Measurements from ENCODE around the gene WDR37. TPM values are rescaled to one million over a fixed set of nuclear protein-coding genes. Genes with fewer than 3 reads are reported as not detected.

Gene WDR37
- total and polyA plus RNA-seq, 10 of the 15 experiments (the other 5 are each of a cell fraction or from before 2014, with no cell fraction given): 1.9 to 11.1 (median 7.1) TPM

DNA sequence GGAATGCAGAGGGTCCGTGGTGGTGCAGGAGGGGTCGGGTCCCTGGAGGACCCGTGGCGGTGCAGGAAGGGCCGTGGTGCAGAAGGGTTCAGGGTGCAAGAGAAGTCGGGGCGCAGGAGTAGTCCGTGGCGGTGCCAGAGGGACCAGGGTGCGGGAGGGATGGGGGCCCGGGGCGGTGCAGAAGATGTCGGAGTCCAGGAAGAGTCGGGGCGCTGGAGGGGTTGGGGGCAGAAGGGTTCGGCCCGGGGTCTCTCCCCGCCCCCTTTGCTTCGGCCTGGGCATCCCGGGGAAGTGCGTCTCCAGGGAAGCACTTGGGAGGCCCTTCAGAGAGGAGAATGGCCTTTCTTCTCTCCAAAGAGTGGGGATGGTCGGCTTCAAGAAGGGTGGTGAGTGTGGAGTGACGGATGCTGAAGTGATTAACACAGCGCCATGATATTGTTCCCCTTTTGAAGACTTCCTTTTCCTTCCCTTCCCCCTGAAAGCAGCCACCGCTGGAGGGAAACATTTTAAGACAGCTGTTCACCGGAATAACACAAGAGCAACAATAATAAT lies 997 bp downstream of the WDR37 start:
- CTCF ChIA-PET: interaction anchor here (0.7 to 1.4 kb wide), 4 partner anchors 8 to 678 kb away, joined by 3 to 6 read pairs (median 3); partner anchors contain the start of gene IDI1

More for the DNA sequence above, 997 bp downstream of the WDR37 start:
- Histone ChIP-seq H3K27me3 (replicated peaks in 1 of 2; ENCODE audit: control insufficient read depth in 2 of 2, insufficient read depth in 2 of 2, low read length in 1 of 2) (no peaks in the 10 kb centered on the region), H3K4me2 (ENCODE audit: control insufficient read depth, insufficient read depth) (peak overlapping the region; percentile 87), H3K9ac (ENCODE audit: control insufficient read depth, insufficient read depth, low read length) (peak overlapping the region; percentile 89), H3K27ac (ENCODE audit: control insufficient read depth, insufficient read depth) (peak overlapping the region; percentile 85), H4K20me1 (ENCODE audit: control insufficient read depth, insufficient read depth) (no peaks in the 10 kb centered on the region), H3K9me3 (replicated peaks; ENCODE audit: control insufficient read depth, insufficient read depth, low read length) (no peaks in the 10 kb centered on the region), H3K79me2 (ENCODE audit: control insufficient read depth, insufficient read depth, low read length) (peaks cover 86% of the 10 kb centered on the region), H3K4me1 (ENCODE audit: control insufficient read depth, insufficient read depth, low read length) (peaks cover 21% of the 10 kb centered on the region), H2AFZ (ENCODE audit: control insufficient read depth, low read depth, low read length) (peak overlapping the region; percentile 89), H3K4me3 (peak overlapping the region; percentile 89), H3K36me3 (ENCODE audit: control insufficient read depth in 2 of 2, insufficient read depth in 2 of 2, low read length in 1 of 2) (peaks cover 0 to 15% of the 10 kb centered on the region in 2 experiments; a peak in 1 of 4 replicates)
- DNase-seq (ENCODE audit: low read depth, low spot score): no peak
- FAIRE-seq: no peak
- POLR2A ChIA-PET: interaction anchor here (1.0 to 1.8 kb wide), 4 partner anchors 8 to 128 kb away, joined by 3 to 14 read pairs (median 4); partner anchors contain the start of gene IDI1
- SMC1A ChIA-PET (ENCODE audit: uncharacterized antibody, unreplicated experiment): interaction anchor here (0.8 to 1.5 kb wide), 4 partner anchors 9 to 24 kb away, joined by 3 to 6 read pairs (median 4); no protein-coding TSS in a partner anchor
- WGBS (ENCODE audit: insufficient coverage, insufficient replicate concordance, low lambda C conversion rate, missing lambda C conversion rate): 1% methylated on average over 23 of the region's 26 CpGs
- ATAC-seq: peak; percentile 40
- in situ Hi-C loops (cut with MboI): no loop called here
- TF ChIP-seq IKZF1 (conservative IDR thresholded peaks at IDR 0.05) (no peak), SPI1 (IDR thresholded peaks at IDR 0.05; ENCODE audit: borderline replicate concordance, insufficient read depth, low read depth, low read length) (peak; percentile 20; the same call in 1 of the 2 replicates), FOXK2 (IDR thresholded peaks at IDR 0.05) (no peak), HDGF (IDR thresholded peaks at IDR 0.05) (0 out of 2 replicates have a peak, but pooled peaks have one; percentile 4), ZNF622 (IDR thresholded peaks at IDR 0.05) (no peak), CREM (IDR thresholded peaks at IDR 0.05; ENCODE audit: low read depth) (no peak), MEF2A (IDR thresholded peaks at IDR 0.05; ENCODE audit: insufficient read depth, low read depth, low read length) (no peak)
- TF ChIP-seq, protein P1, sequence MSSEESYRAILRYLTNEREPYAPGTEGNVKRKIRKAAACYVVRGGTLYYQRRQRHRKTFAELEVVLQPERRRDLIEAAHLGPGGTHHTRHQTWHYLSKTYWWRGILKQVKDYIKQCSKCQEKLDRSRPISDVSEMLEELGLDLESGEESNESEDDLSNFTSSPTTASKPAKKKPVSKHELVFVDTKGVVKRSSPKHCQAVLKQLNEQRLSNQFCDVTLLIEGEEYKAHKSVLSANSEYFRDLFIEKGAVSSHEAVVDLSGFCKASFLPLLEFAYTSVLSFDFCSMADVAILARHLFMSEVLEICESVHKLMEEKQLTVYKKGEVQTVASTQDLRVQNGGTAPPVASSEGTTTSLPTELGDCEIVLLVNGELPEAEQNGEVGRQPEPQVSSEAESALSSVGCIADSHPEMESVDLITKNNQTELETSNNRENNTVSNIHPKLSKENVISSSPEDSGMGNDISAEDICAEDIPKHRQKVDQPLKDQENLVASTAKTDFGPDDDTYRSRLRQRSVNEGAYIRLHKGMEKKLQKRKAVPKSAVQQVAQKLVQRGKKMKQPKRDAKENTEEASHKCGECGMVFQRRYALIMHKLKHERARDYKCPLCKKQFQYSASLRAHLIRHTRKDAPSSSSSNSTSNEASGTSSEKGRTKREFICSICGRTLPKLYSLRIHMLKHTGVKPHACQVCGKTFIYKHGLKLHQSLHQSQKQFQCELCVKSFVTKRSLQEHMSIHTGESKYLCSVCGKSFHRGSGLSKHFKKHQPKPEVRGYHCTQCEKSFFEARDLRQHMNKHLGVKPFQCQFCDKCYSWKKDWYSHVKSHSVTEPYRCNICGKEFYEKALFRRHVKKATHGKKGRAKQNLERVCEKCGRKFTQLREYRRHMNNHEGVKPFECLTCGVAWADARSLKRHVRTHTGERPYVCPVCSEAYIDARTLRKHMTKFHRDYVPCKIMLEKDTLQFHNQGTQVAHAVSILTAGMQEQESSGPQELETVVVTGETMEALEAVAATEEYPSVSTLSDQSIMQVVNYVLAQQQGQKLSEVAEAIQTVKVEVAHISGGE (CRISPR knock-in tag; IDR thresholded peaks at IDR 0.05): no peak
- RAD21 ChIA-PET (ENCODE audit: unreplicated experiment): interaction anchor here (1.0 kb wide), 1 partner anchor 12 kb away, joined by 3 read pairs; no protein-coding TSS in a partner anchor
- intact Hi-C loops (cut with micrococcal nuclease; ENCODE audit: unreplicated experiment): no loop called here
- no TSS peak for BruUV-seq (replicated peaks)

All from GM12878 (cell line).